Ovary (tissue), 9 donors: ENCODE measurements around the gene RPS15. TPM values are rescaled to one million over a fixed set of nuclear protein-coding genes. Genes with fewer than 3 reads are reported as not detected.
A peak's percentile ranks its signal among the peaks of the same experiment; 100 is the strongest.

Experiments
- DNase-seq, 5 donors: peaks; one replicate each; pipeline ENCODE4 v3.0.0-alpha.2; 2019 to 2020
- H3K27ac ChIP-seq, 2 donors: fragments of 200-600 bp; one replicate each; pipeline versions ENCODE4 v1.5.1 to v1.8.0; 2019 to 2022
- H3K27me3 ChIP-seq: fragments of 200-600 bp; one replicate; pipeline ENCODE4 v1.8.0; 2022
- H3K36me3 ChIP-seq: fragments of 200-600 bp; sonication (generic); one replicate; pipeline ENCODE4 v1.5.1; 2019
- H3K4me1 ChIP-seq: one replicate; pipeline ENCODE4 v1.8.1; 2013; ENCODE audit warnings: mild to moderate bottlenecking, moderate library complexity; ENCODE audit not compliant: insufficient read depth
- H3K4me3 ChIP-seq: fragments of 200-600 bp; sonication (generic); one replicate; pipeline ENCODE4 v1.5.1; 2017
- H3K9me3 ChIP-seq, 2 donors: fragments of 200-600 bp in 1 of 2; sonication (generic) in 1 of 2; one replicate each; pipeline versions ENCODE4 v1.5.1 to v1.8.1; 2013 to 2019; ENCODE audit warnings: mild to moderate bottlenecking in 1 of 2, moderate library complexity in 1 of 2
- CTCF ChIP-seq, 3 donors: fragments of 450-650 bp in 2 of 3; fragments of 200-600 bp in 1 of 3; IDR thresholded peaks; one replicate each; pipeline versions ENCODE4 v1.5.1 to v1.8.0; 2016 to 2022; ENCODE audit warnings: antibody characterized with exemption in 3 of 3, mild to moderate bottlenecking in 1 of 3
- EP300 ChIP-seq: sonication (generic); formaldehyde crosslinking; IDR thresholded peaks from one replicate; pipeline ENCODE4 v1.6.1; 2017; ENCODE audit warnings: antibody characterized with exemption
- POLR2A ChIP-seq: fragments of 450-650 bp; IDR thresholded peaks from one replicate; pipeline ENCODE4 v1.6.1; 2017; ENCODE audit warnings: antibody characterized with exemption, mild to moderate bottlenecking, moderate library complexity
- WGBS, 3 donors: extraction: QIAGEN DNeasy Blood & Tissue Kit in 1 of 3; methylation state at CpG; one replicate each; pipeline versions ENCODE4 v1.1.5 to v1.1.7; 2013 to 2017; 5-methylcytosine and 5-hydroxymethylcytosine counted together
- intact Hi-C, 4 donors: fragments of 100-400 bp; cut with DNase I; formaldehyde crosslinking; loops; one replicate each; pipeline versions ENCODE4 v1.11.0 to v1.15.1; 2022 to 2023
- polyA plus RNA-seq, 2 donors: library from polyadenylated mRNA; stranded (reverse); fragments of 200-250 nt in 1 of 2; fragments of 350-450 nt in 1 of 2; fragmentation: Illumina TruSeq in 1 of 2; extraction: RNeasy Lipid Tissue Mini Kit (QIAGEN cat#74804) in 1 of 2; gene quantifications; one replicate each; pipeline ENCODE4 v1.2.3, GENCODE V29; 2013 to 2014
- total RNA-seq, 7 donors: library from RNA; depleted of rRNA in 2 of 7; stranded (reverse); fragments of >200 nt in 2 of 7; fragmentation: NEBNext Ultra II Directional in 3 of 7; extraction: Animal tissue kit (Norgen Biotek cat#: 25700) in 3 of 7; gene quantifications; one replicate each; pipeline versions ENCODE4 v1.1.0 to v1.2.4, GENCODE V29; 2016 to 2023
- donor health status: DM: no; HTN: no; CAD: no; lungs with moderate emphysema.
- donor health status: DM: no; HTN: no; CAD: no.
- donor health status: Bipolar disorder and iron deficiency.
- donor health status: DM: yes; HTN: yes; CAD: no.
- donor health status: DM: no; HTN: no; CAD: no.
- donor health status: DM: yes; HTN: yes; CAD: no.

Gene RPS15
- total and polyA plus RNA-seq, 9 donors = 174 to 7,253 (median 2,328) TPM

GRCh38 chr19:1478934-1479707 lies 40.9 kb downstream of the RPS15 start, which contains the start of gene C19orf25:
TSS of gene C19orf25 (minus strand) at chr19:1479215. CDS start at chr19:1478903, 312 bp downstream.
- H3K27ac ChIP-seq = no peak within 1 kb of the TSS
- H3K4me1 ChIP-seq = peaks cover 4% of the 10 kb centered on the region
- no peaks in the 10 kb centered on the region for H3K27me3 ChIP-seq
- intact Hi-C loops = no loop called here
- H3K36me3 ChIP-seq = no peaks in the 10 kb centered on the region
- H3K4me3 ChIP-seq = peak within 1 kb of the TSS; percentile 100
- 0 to 1% (median 0%) methylated on average over 56 to 71 of the region's 71 CpGs for WGBS, 3 donors
- H3K9me3 ChIP-seq = no peaks in the 10 kb centered on the region
- peak; percentile 91 to 95 (median 93) for DNase-seq
- TF ChIP-seq POLR2A (peak; percentile 71), EP300 (no peak)

DNA sequence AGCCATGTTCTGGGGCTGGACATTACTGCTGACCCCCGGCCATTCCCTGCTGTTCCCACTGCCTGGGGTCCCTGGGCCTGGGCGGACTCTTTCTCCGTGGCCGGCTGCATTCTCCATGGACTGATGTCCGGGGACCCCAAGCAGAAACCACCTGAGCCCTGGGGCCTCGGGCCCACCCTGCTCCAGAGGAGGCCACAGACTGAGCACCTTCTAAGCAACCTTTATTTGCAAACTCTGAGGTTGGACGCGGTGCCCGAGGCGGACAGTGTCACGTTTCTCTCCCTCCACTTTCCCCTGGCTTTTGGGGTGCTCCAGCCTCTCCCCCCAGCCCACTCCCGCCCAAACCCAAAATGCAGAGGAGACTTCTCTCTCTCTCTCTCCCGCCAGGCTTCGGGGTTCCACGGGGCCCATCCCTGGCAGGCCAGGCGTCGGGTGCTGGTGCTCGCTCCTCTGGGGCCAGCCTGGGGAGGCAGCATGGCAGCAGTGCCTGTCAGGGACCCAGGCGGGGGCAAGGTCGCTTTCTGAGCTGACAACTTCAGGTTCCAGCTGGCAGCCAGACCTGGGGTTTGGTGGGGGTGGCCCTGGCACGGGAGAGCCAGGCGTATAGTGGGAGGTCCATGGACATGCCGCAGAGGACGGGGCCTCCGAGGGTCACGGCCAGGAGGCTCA lies 43.2 kb downstream of the RPS15 start:
- TF ChIP-seq EP300 = no peak
- TF ChIP-seq POLR2A = no peak
- no peak for TF ChIP-seq CTCF (IDR thresholded peaks at IDR 0.05)
- no peak overlapping the region for H3K4me3 ChIP-seq
- peaks cover 4% of the 10 kb centered on the region for H3K4me1 ChIP-seq
- H3K27ac ChIP-seq = no peak overlapping the region
- no peaks in the 10 kb centered on the region for H3K36me3 ChIP-seq
- intact Hi-C loops = no loop called here
- no peaks in the 10 kb centered on the region for H3K9me3 ChIP-seq
- WGBS, 3 donors = 82 to 86% (median 85%) methylated on average over 23 to 26 of the region's 26 CpGs
- peak in 1 of 5 donors; percentile 21 for DNase-seq
- no peaks in the 10 kb centered on the region for H3K27me3 ChIP-seq

DNA sequence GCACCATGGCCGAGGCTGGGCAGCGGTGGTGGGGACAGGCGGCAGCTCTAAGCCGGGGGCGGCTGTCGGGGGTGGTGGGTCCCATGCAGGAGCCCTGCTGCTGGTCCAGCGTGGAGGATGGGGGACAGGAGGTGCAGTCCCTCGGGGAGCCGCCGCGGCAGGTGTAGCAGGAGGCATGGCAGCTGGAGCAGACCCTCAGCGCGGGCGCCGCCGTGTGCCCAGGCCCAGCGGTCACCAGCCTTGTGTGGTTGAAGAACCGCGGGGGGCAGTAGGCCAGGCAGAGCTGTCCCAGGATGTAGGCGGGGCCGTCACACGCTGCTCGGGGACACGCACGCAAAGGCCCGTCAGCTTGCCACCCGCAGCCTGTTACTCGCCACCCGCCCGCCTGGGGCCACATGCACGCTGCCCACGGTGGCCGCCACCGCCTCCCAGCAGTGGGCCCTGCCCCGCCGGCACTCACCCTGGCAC lies 43.7 kb downstream of the RPS15 start:
- Histone ChIP-seq H3K9me3 (no peaks in the 10 kb centered on the region), H3K27me3 (no peaks in the 10 kb centered on the region), H3K36me3 (no peaks in the 10 kb centered on the region), H3K4me1 (peaks cover 4% of the 10 kb centered on the region), H3K27ac (no peak overlapping the region), H3K4me3 (no peak overlapping the region)
- 88 to 92% (median 89%) methylated on average over 32 to 36 of the region's 36 CpGs for WGBS, 3 donors
- intact Hi-C loops = no loop called here
- TF ChIP-seq POLR2A (no peak), CTCF (IDR thresholded peaks at IDR 0.05) (no peak), EP300 (no peak)
- DNase-seq = peak in 2 of 5 donors; percentile 21 to 31

GRCh38 chr19:1482361-1483130 lies 44.4 kb downstream of the RPS15 start:
- Histone ChIP-seq H3K27ac (no peak overlapping the region), H3K4me3 (no peak overlapping the region), H3K36me3 (no peaks in the 10 kb centered on the region), H3K27me3 (no peaks in the 10 kb centered on the region), H3K4me1 (peaks cover 4% of the 10 kb centered on the region), H3K9me3 (no peaks in the 10 kb centered on the region)
- WGBS, 3 donors = 76 to 80% (median 77%) methylated on average over 37 of the region's 37 CpGs
- intact Hi-C loops = no loop called here
- TF ChIP-seq CTCF (IDR thresholded peaks at IDR 0.05) (no peak), POLR2A (no peak), EP300 (no peak)
- DNase-seq = peak in 1 of 5 donors; percentile 25
